ENCODE measurements around the gene GART. TPM values are rescaled to one million over a fixed set of nuclear protein-coding genes. Genes with fewer than 3 reads are reported as not detected.
"Not testable (repeated sequence)": the region's sequence is repeated elsewhere in the genome, so short reads cannot be mapped to it uniquely, and the experiment has no call there.

Gene GART
- total RNA-seq: 45.3 TPM
- long read RNA-seq, transcript GART-201 (11 exons, 2,149 nt): minor isoform, 26 of 92 reads
- long read RNA-seq, transcript GART-203 (22 exons, 3,341 nt): major isoform, 34 of 92 reads
- long read RNA-seq, partial matches to known transcripts: 14 of 92 reads
- long read RNA-seq, other reads (novel, unspliced or antisense): 18 of 92 reads

- peak; percentile 92 for DNase-seq (ENCODE audit: low spot score)
- intact Hi-C loops (cut with DNase I): loop anchor here (1.0 to 2.0 kb wide), 2 partner anchors 47 to 815 kb away; partner anchors contain the start of gene DONSON
Measured at GRCh38 chr21:33541756-33542639, at the start of gene GART. Gene GART, minus strand, starts transcription at chr21:33542117. Its CDS starts 2,802 bp downstream, at chr21:33539315.

GRCh38 chr21:33588485-33589335 is 46.8 kb upstream of the GART start, which contains the start of gene DONSON:
Gene DONSON, minus strand, starts transcription at chr21:33588684. Its CDS starts 43 bp downstream, at chr21:33588641.
- intact Hi-C loops (cut with DNase I): loop anchor here (2.0 kb wide), 1 partner anchor 46 kb away; the partner anchor contains the start of genes GART and SON
- peak; percentile 96 for DNase-seq (ENCODE audit: low spot score)

- DNase-seq (ENCODE audit: low spot score): peak; percentile 76
- intact Hi-C loops (cut with DNase I): loop anchor here (2.0 kb wide), 1 partner anchor 45 kb away; the partner anchor contains the start of genes GART and SON
Measured at GRCh38 chr21:33587792-33588484, 46.0 kb upstream of the GART start.

- no peak for DNase-seq (ENCODE audit: low spot score)
- intact Hi-C loops (cut with DNase I): no loop called here
Measured at GRCh38 chr21:33586927-33587326, 45.0 kb upstream of the GART start.

GRCh38 chr21:33584455-33584854 is 42.5 kb upstream of the GART start:
- intact Hi-C loops (cut with DNase I): no loop called here
- DNase-seq (ENCODE audit: low spot score): no peak

GRCh38 chr21:33578959-33579542 is 37.1 kb upstream of the GART start:
- DNase-seq (ENCODE audit: low spot score): no peak
- intact Hi-C loops (cut with DNase I): no loop called here

GRCh38 chr21:33578214-33578613 is 36.3 kb upstream of the GART start:
- intact Hi-C loops (cut with DNase I): no loop called here
- no peak for DNase-seq (ENCODE audit: low spot score)

GRCh38 chr21:33576741-33577141 is 34.8 kb upstream of the GART start:
- intact Hi-C loops (cut with DNase I); DNase-seq (ENCODE audit: low spot score): not testable (repeated sequence)

- DNase-seq (ENCODE audit: low spot score): no peak
- intact Hi-C loops (cut with DNase I): no loop called here
Measured at GRCh38 chr21:33572350-33572749, 30.4 kb upstream of the GART start.

GRCh38 chr21:33569991-33570390 is 28.1 kb upstream of the GART start:
- no peak for DNase-seq (ENCODE audit: low spot score)
- intact Hi-C loops (cut with DNase I): no loop called here

- no peak for DNase-seq (ENCODE audit: low spot score)
- intact Hi-C loops (cut with DNase I): no loop called here
Measured at GRCh38 chr21:33568448-33568847, 26.5 kb upstream of the GART start.

GRCh38 chr21:33567914-33568313 is 26.0 kb upstream of the GART start:
- no peak for DNase-seq (ENCODE audit: low spot score)
- intact Hi-C loops (cut with DNase I): no loop called here

- intact Hi-C loops (cut with DNase I): no loop called here
- DNase-seq (ENCODE audit: low spot score): no peak
Measured at GRCh38 chr21:33566514-33566913, 24.6 kb upstream of the GART start.

- intact Hi-C loops (cut with DNase I): no loop called here
Measured at GRCh38 chr21:33562389-33562788, 20.5 kb upstream of the GART start.

GRCh38 chr21:33561373-33561772 is 19.5 kb upstream of the GART start:
- no peak for DNase-seq (ENCODE audit: low spot score)
- intact Hi-C loops (cut with DNase I): no loop called here

More at GRCh38 chr21:33562389-33562788, 20.5 kb upstream of the GART start:
- no peak for DNase-seq (ENCODE audit: low spot score)

- intact Hi-C loops (cut with DNase I): no loop called here
- no peak for DNase-seq (ENCODE audit: low spot score)
Measured at GRCh38 chr21:33560965-33561364, 19.0 kb upstream of the GART start.

- intact Hi-C loops (cut with DNase I): no loop called here
- DNase-seq (ENCODE audit: low spot score): no peak
Measured at GRCh38 chr21:33559813-33560212, 17.9 kb upstream of the GART start.

- intact Hi-C loops (cut with DNase I): no loop called here
- DNase-seq (ENCODE audit: low spot score): no peak
Measured at GRCh38 chr21:33558777-33559421, 17.0 kb upstream of the GART start.
